ENCODE measurements around the gene F2R.
"Not testable (repeated sequence)": the region's sequence is repeated elsewhere in the genome, so short reads cannot be mapped to it uniquely, and the experiment has no call there.

The F2R gene

DNA sequence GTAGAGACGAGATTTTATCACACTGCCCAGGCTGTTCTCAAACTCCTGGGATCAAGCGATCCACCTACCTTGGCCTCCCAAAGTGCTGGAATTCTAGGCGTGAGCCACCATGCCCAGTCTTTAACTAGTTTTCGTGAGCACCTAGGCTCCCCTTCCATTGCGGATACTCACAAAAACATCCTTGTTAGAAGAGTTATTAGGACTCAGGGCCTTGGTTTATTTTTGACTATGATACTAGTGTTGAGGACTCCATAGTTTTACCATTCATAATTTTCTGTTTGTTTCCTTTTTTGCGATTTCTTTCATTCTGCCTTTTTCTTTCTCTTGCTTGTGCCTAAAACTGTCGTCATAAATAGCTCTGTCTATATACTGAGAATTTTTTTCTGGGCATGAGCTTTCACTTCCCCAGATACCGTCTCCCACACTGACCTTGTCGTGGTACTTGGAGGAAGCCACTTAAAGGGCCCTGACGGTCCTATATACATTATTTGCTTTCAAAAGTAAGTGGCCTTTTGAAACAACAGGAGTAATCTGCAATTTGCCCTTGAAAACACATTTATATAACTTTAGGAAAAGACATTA lies 5.2 kb downstream of the F2R start:
- DNase-seq = no peak

DNA sequence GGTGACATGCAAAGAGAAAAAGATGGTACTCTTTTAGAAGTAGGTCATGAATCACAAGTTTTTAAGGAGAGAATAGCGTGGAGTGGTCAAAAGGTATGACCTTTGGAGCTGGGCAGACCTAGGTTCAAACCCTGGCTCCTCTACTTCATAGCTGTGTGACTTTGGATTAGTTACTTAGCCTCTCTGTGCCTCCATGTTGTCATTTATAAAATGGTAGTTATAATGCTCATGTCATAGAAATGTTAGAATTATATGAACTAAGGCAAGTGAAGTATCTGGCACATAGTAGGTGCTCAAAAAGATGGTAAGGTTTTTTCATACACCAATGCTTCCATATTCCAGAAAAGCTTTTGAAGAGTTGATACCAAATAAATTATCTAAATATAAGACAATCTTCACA lies 7.3 kb downstream of the F2R start:
- DNase-seq = no peak

DNA sequence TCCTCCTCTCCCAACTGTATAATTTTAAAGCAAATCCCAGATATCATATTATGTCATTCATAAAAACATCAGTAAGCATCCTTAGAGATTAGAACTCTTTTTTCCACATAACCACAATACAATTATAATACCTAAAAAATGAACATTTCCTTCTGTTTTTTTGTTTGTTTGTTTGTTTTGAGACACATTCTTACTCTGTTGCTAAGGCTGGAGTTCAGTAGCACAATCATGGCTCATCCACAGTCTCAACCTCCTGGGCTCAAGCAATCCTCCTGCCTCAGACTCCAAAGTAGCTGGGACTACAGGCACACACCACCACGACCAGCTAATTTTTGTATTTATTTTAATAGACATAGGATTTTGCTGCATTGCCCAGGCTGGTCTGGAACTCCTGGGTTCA lies 8.0 kb downstream of the F2R start:
- no peak for DNase-seq

DNA sequence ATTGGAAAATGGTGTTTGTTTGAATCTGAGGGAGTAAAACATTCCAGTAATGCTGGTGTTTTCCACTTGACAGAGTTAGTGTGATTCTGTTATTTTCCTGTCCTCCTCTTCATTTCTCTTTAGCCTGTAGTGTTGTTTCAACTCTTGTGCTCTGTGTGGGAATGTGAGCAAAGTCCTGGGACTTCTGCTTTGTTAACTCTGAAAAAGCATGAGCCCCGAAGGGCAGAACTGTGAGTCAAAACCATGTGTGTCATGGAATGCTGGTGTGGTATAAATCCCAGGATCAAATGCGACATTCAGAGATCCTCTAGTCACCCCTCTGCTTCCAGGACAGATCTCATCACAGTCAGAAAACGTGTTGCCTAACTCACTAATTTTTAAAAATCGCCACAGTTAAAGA lies 8.9 kb downstream of the F2R start:
- DNase-seq = no peak

DNA sequence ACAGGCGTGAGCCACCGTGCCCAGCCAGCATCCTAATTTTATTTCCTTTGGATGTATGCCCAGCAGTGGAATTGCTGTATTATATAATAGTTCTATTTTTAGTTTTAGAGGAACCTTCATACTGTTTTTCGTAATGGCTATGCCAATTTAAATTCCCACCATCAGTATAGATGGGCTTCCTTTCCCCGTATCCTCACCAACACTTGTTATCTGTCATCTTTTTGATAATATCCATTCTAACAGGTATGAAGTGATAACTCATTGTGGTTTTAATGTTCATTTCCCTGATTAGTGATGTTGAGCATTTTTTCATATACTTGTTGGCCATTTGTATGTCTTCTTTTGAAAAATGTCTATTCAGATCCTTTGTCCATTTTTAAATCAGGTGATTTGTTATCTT lies 13.0 kb downstream of the F2R start:
- no peak for DNase-seq

DNA sequence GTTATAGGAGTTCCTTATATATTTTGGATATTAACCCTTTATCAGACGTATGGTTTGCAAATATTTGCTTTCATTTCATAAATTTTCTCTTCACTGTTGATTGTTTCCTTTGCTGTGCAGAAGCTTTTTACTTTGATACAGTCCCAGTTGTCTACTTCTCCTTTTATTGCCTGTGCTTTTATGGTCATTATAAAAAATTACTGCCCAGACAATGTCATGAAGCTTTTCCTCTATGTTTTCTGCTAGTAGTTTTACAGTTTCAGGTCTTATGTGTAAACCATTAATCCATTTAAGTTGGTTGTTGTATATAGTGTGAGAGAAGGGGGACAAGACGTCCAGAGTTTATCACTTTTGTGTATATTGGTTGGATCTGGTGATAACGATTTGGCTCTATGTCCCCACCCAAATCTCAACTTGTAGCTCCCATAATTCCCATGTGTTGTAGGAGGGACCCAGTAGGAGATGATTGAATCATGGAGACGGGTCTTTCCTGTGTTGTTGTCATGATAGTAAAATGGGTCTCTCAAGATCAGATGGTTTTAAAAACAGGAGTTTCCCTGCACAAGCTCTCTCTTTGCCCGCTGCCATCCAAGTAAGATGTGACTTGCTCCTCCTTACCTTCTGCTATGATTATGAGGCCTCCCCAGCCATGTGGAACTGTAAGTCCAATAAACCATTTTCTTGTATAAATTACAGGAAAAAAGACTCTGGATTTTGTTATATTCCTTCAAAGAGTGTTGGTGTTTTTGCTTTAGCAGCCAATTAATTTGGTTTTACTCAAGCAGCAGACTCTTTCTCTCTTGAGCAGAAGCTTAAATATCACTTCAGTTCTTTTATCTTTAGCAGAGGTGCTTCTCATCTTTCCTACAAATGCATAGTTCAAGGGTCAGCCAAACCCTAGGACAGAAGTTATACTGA lies 13.7 kb downstream of the F2R start:
- DNase-seq = no peak

DNA sequence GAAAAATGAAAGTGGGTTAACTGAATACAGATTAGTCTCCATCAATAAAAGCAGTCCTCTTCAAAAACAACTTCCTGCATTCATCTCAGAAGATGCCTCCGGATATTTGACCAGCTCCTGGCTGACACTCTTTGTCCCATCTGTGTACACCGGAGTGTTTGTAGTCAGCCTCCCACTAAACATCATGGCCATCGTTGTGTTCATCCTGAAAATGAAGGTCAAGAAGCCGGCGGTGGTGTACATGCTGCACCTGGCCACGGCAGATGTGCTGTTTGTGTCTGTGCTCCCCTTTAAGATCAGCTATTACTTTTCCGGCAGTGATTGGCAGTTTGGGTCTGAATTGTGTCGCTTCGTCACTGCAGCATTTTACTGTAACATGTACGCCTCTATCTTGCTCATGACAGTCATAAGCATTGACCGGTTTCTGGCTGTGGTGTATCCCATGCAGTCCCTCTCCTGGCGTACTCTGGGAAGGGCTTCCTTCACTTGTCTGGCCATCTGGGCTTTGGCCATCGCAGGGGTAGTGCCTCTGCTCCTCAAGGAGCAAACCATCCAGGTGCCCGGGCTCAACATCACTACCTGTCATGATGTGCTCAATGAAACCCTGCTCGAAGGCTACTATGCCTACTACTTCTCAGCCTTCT lies 16.6 kb downstream of the F2R start:
- DNase-seq = no peak

DNA sequence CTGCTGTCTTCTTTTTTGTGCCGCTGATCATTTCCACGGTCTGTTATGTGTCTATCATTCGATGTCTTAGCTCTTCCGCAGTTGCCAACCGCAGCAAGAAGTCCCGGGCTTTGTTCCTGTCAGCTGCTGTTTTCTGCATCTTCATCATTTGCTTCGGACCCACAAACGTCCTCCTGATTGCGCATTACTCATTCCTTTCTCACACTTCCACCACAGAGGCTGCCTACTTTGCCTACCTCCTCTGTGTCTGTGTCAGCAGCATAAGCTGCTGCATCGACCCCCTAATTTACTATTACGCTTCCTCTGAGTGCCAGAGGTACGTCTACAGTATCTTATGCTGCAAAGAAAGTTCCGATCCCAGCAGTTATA lies 17.1 kb downstream of the F2R start:
- DNase-seq = no peak

DNA sequence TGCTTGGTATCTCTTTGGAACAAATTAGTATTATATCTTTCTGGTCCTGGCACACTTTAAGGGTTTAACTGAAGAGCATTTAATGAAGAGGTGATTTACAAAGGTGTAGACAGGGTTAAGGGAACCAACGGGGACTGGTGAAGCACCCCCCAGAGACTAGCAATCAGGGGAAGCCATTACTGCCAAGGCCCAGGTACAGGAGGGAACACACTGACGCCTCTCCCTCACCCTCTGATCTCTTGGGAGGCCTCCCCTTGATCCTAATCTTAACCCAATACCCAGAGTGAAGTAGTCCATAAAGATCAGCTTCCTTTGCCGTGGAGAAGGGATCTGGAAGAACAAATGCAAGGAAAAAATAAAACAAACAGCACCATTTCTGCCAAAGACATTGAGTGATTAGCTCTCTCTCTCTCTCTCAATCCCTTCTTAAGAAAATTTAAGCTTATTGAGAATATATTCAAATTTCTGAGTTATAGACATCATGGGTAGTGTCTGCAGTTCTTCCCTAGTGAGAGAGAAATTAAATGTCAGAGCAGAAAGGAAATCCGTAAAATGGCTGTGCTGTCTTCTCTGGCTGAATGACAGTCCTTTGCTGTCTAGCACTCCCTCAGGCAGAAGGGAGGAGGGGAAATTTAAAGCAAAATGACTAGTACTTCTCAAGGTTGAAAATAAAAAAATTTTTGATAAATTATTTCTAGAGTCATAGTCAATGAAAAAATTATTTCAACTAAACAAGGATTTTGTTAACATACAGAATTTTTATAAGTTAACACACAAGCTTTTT lies 20.0 kb downstream of the F2R start:
- DNase-seq = no peak

DNA sequence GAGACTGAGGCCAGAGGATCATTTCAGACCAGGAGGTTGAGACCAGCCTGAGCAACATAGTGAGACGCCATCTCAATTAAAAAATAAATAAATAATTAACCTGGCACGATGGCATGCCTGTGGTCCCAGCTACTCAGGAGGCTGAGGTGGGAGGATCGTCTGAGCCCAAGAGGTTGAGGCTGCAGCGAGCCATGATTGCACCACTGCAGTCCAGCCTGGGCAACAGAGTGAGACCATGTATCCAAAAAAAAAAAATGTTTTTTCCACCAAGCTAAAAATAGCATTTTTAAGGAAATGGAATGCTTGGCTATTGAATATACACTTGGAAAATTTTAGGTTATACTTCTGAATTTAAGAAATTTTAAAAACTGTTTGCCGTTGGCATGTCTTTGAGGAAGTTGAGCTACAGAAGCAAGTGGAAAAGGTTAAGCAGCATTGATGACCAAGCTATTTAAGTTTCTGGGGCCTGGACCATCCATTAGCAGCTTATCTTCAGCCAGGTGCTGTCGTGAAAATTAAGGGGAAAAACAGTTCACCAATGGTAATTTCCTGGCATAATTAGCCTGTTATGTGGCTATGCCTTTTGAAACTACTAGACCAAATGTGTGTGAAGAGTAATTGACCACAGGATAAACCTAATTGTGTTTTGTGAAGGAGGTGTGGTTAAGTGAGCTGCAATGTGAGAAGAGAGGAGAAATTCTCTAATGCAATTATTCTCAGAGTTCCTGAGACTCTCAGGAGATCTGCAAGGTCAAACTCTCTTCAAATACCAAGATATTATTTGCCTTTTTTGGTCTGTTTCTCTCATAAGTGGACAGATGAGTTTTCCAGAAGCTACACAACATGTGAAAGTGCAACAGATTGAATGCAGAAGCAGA lies 21.0 kb downstream of the F2R start:
- DNase-seq = no peak

DNA sequence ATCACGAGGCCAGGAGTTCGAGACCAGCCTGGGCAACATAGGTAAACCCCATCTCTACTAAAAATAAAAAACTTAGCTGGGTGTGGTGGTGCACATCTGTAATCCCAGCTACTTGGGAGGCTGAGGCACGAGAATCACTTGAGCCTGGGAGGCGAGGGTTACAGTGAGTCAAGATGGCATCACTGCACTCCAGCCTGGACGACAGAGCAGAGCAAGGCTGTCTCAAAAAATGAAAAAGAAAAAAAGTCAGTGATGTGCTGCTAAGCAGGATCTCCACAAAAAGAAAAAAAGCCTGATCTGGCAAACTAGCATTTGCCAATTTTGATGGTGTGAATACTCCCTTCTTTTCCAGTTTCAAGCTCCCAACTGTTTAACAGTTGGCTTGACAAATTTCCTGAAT lies 21.9 kb downstream of the F2R start:
- no peak for DNase-seq

DNA sequence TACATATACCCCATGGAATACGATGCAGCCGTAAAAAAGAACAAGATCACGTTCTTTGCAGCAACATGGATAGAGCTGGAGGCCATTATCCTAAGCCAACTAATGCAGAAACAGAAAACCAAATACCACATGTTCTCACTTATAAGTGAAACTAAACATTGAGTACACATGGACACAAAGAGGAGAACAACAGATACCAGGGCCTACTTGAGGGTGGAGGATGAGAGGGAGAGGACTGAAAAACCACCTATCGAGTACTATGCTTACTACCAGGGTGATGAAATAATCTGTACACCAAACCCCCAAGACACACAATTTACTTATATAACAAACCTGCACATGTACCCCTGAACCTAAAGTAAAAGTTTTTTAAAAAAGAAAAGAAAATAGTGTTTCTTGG lies 25.6 kb downstream of the F2R start:
- DNase-seq = not testable (repeated sequence)

DNA sequence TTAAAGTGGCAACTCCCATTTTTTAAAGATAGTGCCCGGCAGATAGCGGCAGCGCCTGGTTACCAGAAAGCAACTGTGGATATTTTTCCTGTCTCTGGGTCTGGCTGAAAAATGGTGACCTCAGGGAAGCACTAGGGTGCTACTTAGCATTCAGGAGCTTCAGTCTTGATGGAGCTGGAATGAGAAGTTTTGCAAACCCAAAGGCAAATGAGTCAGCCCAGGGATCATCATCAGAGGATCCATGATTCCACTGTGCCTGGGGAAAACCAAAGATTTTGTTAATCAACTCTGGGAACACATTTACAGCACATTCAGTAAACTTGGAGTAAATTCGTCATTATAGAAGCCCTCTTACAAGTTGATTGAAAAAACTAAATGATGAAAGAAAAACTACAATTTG lies 26.7 kb downstream of the F2R start:
- DNase-seq = no peak

DNA sequence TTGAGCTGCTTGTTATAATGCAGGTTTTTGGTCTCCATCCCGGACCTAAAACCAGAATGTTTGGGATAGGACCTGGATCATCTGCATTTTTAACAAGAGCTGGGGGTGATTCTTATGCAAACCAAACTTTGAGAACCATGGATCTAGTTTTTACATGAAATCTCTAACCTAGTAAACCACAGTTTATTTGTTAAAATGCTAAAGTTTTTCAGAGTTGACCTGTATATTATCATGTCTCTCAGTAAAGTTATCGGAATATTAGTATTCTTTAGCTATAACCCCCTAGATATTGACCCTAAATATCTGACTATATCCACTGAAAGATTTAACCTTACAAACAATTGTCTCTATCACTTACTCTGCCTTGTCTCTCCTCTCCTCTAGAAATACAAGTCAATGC lies 28.7 kb downstream of the F2R start:
- no peak for DNase-seq

DNA sequence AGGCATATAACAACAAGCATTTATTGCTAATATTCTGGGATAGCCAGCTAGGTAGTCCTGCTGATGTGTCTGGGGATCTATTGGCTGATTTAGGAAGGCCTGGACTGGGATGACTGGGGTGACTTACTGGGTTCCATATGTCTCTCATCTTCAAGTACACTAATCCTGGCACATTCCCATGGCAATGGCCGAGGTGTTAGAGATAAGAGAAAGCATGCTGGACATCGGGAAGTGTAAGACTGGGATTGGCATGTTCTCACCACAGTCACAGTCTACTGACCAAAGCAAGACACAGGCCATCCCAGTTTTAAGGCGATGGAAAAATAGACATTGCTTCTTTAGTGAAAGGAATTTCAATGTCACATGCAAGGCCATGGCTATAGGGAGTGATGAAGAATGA lies 29.7 kb downstream of the F2R start:
- DNase-seq = no peak

DNA sequence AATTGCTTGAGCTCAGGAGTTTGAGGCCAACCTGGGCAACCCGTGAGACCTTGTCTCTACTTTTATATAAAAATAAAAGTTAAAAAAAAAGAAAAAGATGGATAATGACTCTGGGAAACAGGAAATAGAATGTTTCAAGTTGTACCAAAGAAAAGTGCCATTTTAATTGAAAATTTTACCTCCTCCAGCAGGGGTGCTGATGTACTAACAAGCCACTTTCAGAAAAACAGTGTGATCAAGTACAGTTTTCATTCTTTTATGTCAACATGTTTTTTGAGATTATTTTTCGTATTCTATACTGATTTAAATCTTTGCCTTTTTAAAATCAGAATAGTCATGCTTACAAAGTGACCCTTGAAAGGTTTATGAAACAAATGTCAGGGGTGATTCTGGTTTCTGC lies 30.8 kb downstream of the F2R start:
- no peak for DNase-seq

DNA sequence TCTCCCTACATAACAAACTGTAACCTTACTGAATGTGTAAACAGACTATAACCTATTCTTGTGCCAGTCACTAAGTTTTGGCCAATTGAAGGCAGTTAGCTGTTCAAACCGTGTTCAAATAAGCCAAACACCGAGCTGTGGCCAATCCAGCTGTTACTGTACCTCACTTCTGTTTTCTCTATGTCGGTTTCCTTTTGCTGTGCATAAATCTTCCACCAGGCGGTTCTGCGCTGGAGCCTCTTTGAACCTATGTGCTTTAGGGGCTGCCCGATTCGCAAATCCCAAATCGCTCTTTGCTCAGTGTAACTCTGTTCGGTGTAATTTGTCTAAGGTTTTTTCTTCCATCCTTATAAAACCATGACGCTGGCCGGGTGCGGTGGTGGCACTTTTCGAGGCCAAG lies 31.8 kb downstream of the F2R start:
- DNase-seq = no peak

DNA sequence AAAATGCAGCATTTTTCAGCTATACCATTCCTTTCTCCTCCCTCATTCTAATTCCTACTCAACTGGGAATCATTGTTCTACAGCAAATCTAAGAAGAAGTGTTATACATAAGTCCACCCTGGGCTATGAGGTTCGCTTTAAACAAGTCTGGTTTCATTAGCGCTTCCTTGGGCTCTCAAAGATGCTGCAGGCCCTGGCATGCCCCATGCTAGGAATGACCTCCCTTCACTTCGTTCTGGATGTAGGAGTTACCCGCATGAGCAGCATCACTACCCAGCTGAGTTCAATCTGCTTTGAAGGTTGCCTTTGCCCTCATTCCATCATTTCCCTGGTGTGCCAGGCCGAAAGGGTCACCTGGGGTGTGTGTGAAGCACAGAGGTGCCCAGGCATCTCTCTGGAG lies 35.4 kb downstream of the F2R start:
- no peak for DNase-seq

DNA sequence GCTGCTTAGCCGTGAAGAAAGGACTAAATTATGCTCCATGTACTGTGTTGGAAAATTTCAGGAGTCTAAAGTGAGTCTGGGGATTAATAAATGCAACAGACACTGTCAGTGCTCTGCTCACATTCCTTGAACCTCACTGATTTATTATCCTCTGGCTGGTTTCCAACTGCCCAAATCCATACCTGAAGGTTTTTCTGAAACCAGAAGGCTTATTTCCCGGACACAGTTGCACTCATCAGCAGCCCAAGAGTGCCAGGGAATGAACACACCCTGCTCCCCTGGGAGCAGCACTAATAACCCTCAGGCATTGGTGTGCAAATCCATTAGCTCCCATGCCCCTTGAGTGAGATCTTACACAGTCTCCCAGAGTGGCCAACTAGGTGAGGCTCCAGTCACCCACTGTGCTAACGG lies 38.7 kb downstream of the F2R start:
- DNase-seq = no peak

DNA sequence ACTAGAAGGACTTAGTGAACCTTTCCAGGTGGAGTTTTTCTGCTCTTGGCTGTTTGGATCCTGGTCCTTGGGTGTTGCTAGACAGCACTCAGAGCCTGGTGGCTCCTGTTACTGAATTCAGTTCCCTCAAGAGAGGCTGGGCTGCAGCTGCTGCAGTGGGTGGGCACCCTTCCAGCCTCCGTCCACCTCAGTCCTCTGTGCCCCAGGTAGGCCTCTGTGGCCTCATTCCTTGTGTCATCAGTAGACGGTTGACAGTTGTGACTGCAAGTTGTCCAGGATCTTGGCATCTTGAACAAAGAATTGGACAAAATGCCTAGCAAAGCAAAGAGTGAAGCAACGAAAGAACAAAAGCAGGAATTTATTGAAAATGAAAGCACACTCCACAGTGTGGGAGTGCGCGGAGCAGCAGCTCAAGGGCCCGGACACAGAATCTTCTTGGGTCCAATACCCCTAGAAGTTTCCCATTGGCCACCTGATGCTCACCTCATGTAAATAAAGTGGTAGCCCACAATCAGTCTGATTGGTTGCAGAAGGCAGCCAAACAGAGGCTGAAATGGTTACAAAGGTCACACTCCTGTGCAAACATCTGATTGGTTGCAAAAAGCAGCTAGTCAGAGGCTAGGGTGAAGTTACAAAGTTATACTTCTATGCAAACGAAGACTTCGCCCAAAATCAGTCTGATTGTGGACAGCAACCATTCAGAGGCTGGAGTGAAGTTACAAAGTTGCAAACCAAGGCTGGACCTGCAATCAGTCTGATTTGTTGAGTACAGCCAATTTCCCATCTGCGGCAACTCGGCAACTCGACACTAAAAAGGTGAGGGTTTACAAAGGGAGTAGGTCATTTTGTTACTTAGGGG lies 40.1 kb downstream of the F2R start:
- no peak for DNase-seq

DNA sequence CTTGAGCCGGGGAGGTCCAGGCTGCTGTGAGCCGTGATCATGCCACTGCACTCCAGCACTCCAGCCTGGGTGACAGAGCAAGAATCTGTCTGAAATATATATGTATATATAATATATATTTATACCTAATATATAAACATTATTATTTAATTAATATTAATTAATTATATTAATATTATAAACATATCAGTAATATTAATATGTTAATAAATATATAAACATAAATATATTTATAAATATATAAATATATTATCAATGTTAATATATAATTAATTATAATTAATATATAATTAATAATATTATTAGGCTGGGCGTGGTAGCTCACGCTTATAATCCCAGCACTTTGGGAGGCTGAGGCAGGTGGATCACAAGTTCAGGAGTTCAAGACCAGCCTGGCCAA lies 41.1 kb downstream of the F2R start:
- DNase-seq = no peak

DNA sequence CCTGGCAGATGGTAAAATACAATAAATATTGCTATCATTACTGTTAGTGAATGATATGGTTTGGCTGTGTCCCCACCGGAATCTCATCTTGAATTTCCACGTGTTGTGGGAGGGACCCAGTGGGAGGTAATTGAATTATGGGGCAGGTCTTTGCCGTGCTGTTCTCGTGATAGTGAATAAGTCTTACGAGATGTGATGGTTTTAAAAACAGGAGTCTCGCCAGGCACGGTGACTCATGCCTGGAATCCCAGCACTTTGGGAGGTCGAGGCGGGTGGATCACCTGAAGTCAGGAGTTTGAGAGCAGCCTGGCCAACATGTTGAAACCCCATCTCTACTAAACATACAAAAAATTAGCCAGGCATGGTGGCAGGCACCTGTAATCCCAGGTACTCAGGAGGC lies 45.2 kb downstream of the F2R start:
- DNase-seq = not testable (repeated sequence)
